Measurements from ENCODE around the gene PDSS2. TPM values are rescaled to one million over a fixed set of nuclear protein-coding genes. Genes with fewer than 3 reads are reported as not detected.
"Not testable (repeated sequence)": the region's sequence is repeated elsewhere in the genome, so short reads cannot be mapped to it uniquely, and the experiment has no call there.

Gene PDSS2
- total RNA-seq, 1 experiment from 2014 or later: 16.1 TPM

DNA sequence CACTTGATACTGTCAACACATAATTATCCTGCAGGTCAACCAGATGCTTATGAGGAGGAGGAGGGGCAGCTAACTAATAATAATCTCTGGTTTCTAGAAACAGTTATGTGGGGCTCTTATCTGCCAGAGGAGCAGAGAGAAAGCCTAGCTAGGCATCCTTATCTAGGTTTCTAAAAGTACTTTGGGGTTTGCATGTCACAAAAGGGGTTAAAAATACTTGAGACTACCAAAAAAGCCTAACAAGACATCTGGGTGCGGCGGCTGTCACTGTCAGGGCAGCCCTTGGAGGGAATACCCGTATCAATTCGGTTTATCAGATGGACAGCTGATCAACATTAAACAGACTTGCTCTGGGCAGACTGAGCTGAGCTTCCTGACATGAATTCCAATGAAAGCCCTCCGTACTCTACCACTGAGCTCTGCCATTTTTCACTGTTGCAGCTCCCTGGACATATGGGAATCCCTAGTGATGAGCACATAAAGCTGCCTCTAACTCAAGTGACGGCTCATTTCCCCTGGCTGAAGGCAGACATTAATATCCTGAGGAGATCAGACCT, 166.6 kb downstream of the PDSS2 start:
- TF ChIP-seq CTCF (conservative IDR thresholded peaks at IDR 0.05; ENCODE audit: low read depth, low read length) (no peak), EZH2 (IDR thresholded peaks at IDR 0.05; ENCODE audit: borderline replicate concordance, low read depth, low read length, poor library complexity, severe bottlenecking) (no peak)
- H3K27me3 ChIP-seq (replicated peaks; ENCODE audit: insufficient read depth, low read depth, low read length, poor library complexity): no peaks in the 10 kb centered on the region
- no peaks in the 10 kb centered on the region for H3K9me3 ChIP-seq (ENCODE audit: low read depth, low read length, poor library complexity, severe bottlenecking)
- ChIA-PET POLR2A (ENCODE audit: low non-redundant PET) (no interaction called here), CTCF (no interaction called here)
- H3K36me3 ChIP-seq (ENCODE audit: insufficient read depth, low read length, poor library complexity, severe bottlenecking): no peaks in the 10 kb centered on the region
- H3K4me1 ChIP-seq (ENCODE audit: insufficient read depth, low read length, poor library complexity, severe bottlenecking): no peaks in the 10 kb centered on the region
- intact Hi-C loops (cut with micrococcal nuclease; ENCODE audit: unreplicated experiment): no loop called here
- H3K27ac ChIP-seq (ENCODE audit: low read depth, low read length, poor library complexity, severe bottlenecking): no peak overlapping the region
- no peak overlapping the region for H3K4me3 ChIP-seq (ENCODE audit: low read depth, low read length, poor library complexity, severe bottlenecking)
- DNase-seq (ENCODE audit: low spot score): no peak
- BruUV-seq (replicated peaks): no TSS peak

DNA sequence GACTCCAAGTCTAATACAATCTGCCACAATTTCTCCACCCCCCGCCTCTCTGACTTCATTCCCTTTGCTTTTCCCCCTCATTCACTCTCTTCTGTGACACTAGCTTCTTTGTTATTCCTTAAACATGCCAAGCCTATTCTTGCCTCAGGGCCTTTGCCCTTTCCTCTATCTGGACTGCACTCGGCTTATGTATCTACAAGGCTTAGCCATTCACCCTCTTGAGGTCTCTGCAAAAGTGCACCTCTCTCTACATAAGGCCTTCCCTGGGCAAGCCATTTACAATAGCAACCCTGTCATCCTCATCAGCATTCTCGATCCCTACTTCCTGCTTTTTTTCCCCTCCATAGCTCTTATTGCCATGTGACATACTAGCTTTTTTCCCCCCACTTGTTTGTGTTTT, 168.9 kb downstream of the PDSS2 start:
- Histone ChIP-seq H3K4me1 (ENCODE audit: insufficient read depth, low read length, poor library complexity, severe bottlenecking) (no peaks in the 10 kb centered on the region), H3K36me3 (ENCODE audit: insufficient read depth, low read length, poor library complexity, severe bottlenecking) (no peaks in the 10 kb centered on the region), H3K27ac (ENCODE audit: low read depth, low read length, poor library complexity, severe bottlenecking) (no peak overlapping the region), H3K4me3 (ENCODE audit: low read depth, low read length, poor library complexity, severe bottlenecking) (no peak overlapping the region), H3K9me3 (ENCODE audit: low read depth, low read length, poor library complexity, severe bottlenecking) (no peaks in the 10 kb centered on the region), H3K27me3 (replicated peaks; ENCODE audit: insufficient read depth, low read depth, low read length, poor library complexity) (no peaks in the 10 kb centered on the region)
- no TSS peak for BruUV-seq (replicated peaks)
- TF ChIP-seq EZH2 (IDR thresholded peaks at IDR 0.05; ENCODE audit: borderline replicate concordance, low read depth, low read length, poor library complexity, severe bottlenecking) (no peak), CTCF (conservative IDR thresholded peaks at IDR 0.05; ENCODE audit: low read depth, low read length) (no peak)
- intact Hi-C loops (cut with micrococcal nuclease; ENCODE audit: unreplicated experiment): no loop called here
- ChIA-PET CTCF (no interaction called here), POLR2A (ENCODE audit: low non-redundant PET) (no interaction called here)
- no peak for DNase-seq (ENCODE audit: low spot score)

GRCh38 chr6:107289258-107289657, 170.1 kb downstream of the PDSS2 start:
- intact Hi-C loops (cut with micrococcal nuclease; ENCODE audit: unreplicated experiment); H3K4me3 ChIP-seq (ENCODE audit: low read depth, low read length, poor library complexity, severe bottlenecking); CTCF ChIA-PET; POLR2A ChIA-PET (ENCODE audit: low non-redundant PET); H3K9me3 ChIP-seq (ENCODE audit: low read depth, low read length, poor library complexity, severe bottlenecking); H3K36me3 ChIP-seq (ENCODE audit: insufficient read depth, low read length, poor library complexity, severe bottlenecking); H3K4me1 ChIP-seq (ENCODE audit: insufficient read depth, low read length, poor library complexity, severe bottlenecking); BruUV-seq (replicated peaks); H3K27ac ChIP-seq (ENCODE audit: low read depth, low read length, poor library complexity, severe bottlenecking); DNase-seq (ENCODE audit: low spot score); H3K27me3 ChIP-seq (replicated peaks; ENCODE audit: insufficient read depth, low read depth, low read length, poor library complexity): not testable (repeated sequence)

- CTCF ChIA-PET; H3K36me3 ChIP-seq (ENCODE audit: insufficient read depth, low read length, poor library complexity, severe bottlenecking); H3K27me3 ChIP-seq (replicated peaks; ENCODE audit: insufficient read depth, low read depth, low read length, poor library complexity); H3K9me3 ChIP-seq (ENCODE audit: low read depth, low read length, poor library complexity, severe bottlenecking); intact Hi-C loops (cut with micrococcal nuclease; ENCODE audit: unreplicated experiment); POLR2A ChIA-PET (ENCODE audit: low non-redundant PET); H3K27ac ChIP-seq (ENCODE audit: low read depth, low read length, poor library complexity, severe bottlenecking); H3K4me1 ChIP-seq (ENCODE audit: insufficient read depth, low read length, poor library complexity, severe bottlenecking); DNase-seq (ENCODE audit: low spot score); BruUV-seq (replicated peaks); H3K4me3 ChIP-seq (ENCODE audit: low read depth, low read length, poor library complexity, severe bottlenecking): not testable (repeated sequence)
Observed at GRCh38 chr6:107285683-107286082, 173.7 kb downstream of the PDSS2 start.
